GM19240 (cell line): ENCODE data around the gene ZNF71.

ENCODE experiments used
- DNase-seq: peaks from one replicate; pipeline ENCODE4 v3.0.0; 2011; ENCODE audit warnings: low spot score; ENCODE audit not compliant: insufficient read length

ZNF71 gene

GRCh38 chr19:56594783-56595547 lies at the start of gene ZNF71:
TSS of gene ZNF71 (plus strand) at chr19:56595302. CDS start at chr19:56601559, 6,257 bp downstream.
- DNase-seq, result peak; percentile 95

GRCh38 chr19:56547535-56547934 lies 47.6 kb upstream of the ZNF71 start:
- DNase-seq, result no peak

- no peak for DNase-seq
Observed at GRCh38 chr19:56554272-56554869, 40.7 kb upstream of the ZNF71 start.

GRCh38 chr19:56562766-56563165 lies 32.3 kb upstream of the ZNF71 start:
- DNase-seq, result no peak

GRCh38 chr19:56566904-56567273 lies 28.2 kb upstream of the ZNF71 start:
- no peak for DNase-seq

- DNase-seq, result peak; percentile 62
Observed at GRCh38 chr19:56567274-56568120, 27.6 kb upstream of the ZNF71 start, which contains the start of gene ZNF470. TSS of gene ZNF470 (plus strand) at chr19:56567468. CDS start at chr19:56570312, 2,844 bp downstream.

GRCh38 chr19:56572589-56572988 lies 22.5 kb upstream of the ZNF71 start:
- no peak for DNase-seq

GRCh38 chr19:56573914-56574313 lies 21.2 kb upstream of the ZNF71 start:
- no peak for DNase-seq

GRCh38 chr19:56577719-56578602 lies 17.1 kb upstream of the ZNF71 start:
- no peak for DNase-seq

GRCh38 chr19:56594446-56594782 lies 688 bp upstream of the ZNF71 start:
- no peak for DNase-seq

GRCh38 chr19:56595548-56595899 lies 422 bp downstream of the ZNF71 start:
- DNase-seq, result no peak

- DNase-seq, result no peak
Observed at GRCh38 chr19:56596676-56597075, 1.6 kb downstream of the ZNF71 start.

GRCh38 chr19:56597696-56598095 lies 2.6 kb downstream of the ZNF71 start:
- DNase-seq, result no peak

- no peak for DNase-seq
Observed at GRCh38 chr19:56601375-56601774, 6.3 kb downstream of the ZNF71 start.

GRCh38 chr19:56603829-56604228 lies 8.7 kb downstream of the ZNF71 start:
- no peak for DNase-seq

GRCh38 chr19:56608274-56608964 lies 13.3 kb downstream of the ZNF71 start:
- no peak for DNase-seq

- no peak for DNase-seq
Observed at GRCh38 chr19:56611288-56611687, 16.2 kb downstream of the ZNF71 start.

- no peak for DNase-seq
Observed at GRCh38 chr19:56612737-56613136, 17.6 kb downstream of the ZNF71 start.

GRCh38 chr19:56613639-56614038 lies 18.5 kb downstream of the ZNF71 start:
- no peak for DNase-seq

GRCh38 chr19:56617531-56617930 lies 22.4 kb downstream of the ZNF71 start:
- DNase-seq, result no peak

- no peak for DNase-seq
Observed at GRCh38 chr19:56619121-56619520, 24.0 kb downstream of the ZNF71 start.
